HG02885 (cell line): ENCODE data around the gene POLR1A.

Experiments used
- ATAC-seq: cut with Tn5 transposase; IDR thresholded peaks from one replicate; pipeline ENCODE4 v1.9.1; 2021; ENCODE audit warnings: mild to moderate bottlenecking; ENCODE audit not compliant: unreplicated experiment, poor library complexity

The POLR1A gene

DNA sequence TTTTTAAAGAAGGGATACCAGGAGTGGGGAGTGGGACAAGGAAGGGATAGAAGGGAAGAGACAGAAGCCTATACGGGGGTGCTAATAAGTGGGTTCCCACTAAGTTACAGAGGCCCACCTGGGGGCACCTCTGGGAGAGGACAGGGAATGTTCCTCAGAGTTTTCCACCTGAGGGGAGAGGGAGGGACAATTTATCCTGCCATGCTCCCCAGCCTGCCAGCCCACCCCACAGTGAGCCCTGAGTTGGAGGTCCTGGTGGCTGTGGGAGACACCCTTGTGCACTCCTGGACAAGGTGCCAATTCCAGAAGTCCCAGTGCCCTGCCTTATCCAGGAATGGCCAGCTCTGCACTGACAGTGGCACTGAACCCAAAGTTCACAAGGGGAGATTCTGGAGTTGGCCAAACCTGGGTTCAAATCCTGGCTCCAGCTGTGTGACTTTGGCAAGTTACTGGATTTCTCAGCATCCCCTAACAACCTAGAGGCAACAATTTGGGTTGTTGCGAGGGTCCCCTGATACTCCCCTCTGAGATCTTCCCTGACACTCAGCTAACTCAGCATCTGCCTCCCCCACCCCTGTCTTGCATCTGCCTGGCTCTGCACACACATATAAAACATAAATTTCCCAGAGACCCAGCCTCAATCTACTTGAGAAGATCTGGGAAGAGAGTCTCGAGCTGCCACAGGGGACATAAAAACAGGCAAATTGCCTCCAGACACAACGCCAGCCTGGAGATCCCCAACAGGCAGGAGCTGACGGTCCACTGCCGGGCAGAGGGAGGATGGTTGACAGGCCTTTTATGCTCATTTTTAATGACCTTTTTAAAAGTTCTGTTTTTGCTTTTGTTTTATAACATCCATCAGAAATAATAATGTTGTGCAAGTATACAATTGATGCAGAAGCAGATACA, 118.2 kb downstream of the POLR1A start:
- no peak for ATAC-seq

GRCh38 chr2:85986121-85986520, 119.6 kb downstream of the POLR1A start:
- ATAC-seq, result no peak

GRCh38 chr2:85984788-85985187, 120.9 kb downstream of the POLR1A start:
- no peak for ATAC-seq

GRCh38 chr2:85983766-85984165, 121.9 kb downstream of the POLR1A start:
- ATAC-seq, result no peak

DNA sequence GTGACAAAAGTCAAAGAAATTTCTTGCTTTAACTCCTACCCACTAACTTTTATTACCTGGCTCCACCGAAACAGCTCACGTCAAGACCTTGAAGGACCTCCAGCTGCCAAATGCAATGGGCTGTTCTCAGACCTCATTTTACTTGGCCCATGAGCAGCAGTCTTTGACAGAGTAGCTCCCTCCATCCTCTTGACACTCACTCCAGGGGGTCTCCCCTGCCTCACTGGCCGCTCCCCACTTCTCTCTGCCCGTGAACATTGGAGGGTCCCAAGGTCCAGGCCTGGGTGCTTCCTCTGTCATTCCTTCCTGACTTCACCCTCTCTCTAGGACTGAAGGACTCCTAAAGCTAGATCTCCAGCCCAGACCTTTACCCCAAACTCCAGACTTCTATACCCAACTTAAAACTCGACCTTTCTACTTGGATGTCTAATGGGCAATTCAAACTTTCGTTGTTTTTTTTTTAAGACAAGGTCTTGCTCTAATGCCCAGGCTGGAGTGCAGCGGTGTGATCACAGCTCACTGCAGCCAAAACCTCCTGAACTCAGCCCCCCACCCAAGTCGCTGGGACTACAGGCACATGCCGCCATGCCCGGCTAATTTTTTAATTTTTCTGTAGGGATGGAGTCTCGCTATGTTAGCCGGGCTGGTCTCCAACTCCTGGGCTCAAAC, 124.0 kb downstream of the POLR1A start:
- no peak for ATAC-seq

GRCh38 chr2:85978883-85979780, 126.6 kb downstream of the POLR1A start:
- ATAC-seq, result no peak

DNA sequence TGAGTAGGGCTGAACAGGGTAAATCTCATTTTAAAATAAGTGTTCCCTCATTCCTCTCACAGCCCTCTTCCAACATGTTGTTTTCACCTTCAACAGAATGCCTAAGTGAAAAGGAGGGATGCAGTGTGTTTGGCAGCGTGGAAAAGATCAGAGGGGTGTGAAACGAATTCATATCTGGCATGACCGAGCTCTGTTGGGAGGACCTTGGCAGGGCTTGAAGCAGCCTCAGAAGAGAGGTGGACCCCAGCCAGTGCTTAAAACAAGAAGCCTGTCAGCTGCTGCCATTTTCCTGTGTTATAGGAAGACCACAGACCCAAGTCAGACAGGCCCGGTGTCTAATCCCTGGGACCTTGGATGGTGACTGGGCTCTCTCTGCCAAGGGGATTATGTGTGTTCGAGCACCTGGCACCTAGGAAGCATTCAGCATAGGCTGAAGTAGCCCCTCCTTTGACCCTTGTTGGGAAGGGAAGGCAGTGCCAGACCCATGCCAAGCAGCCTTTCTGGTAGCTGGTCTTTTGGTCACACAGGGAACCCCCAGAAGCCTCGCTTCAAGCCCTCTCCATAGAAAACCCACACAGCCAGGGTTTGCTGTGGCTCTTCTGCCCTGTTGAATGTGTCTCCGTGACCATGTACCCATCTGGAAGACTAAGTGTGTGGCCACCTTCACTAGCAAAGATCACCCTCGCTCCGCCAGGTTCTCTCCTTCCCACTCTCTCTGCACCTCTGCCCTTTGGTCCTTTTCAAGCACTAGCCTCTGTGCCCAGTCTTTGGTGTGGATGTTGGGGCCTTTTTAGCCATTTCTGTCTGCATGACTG, 129.4 kb downstream of the POLR1A start:
- ATAC-seq, result no peak

DNA sequence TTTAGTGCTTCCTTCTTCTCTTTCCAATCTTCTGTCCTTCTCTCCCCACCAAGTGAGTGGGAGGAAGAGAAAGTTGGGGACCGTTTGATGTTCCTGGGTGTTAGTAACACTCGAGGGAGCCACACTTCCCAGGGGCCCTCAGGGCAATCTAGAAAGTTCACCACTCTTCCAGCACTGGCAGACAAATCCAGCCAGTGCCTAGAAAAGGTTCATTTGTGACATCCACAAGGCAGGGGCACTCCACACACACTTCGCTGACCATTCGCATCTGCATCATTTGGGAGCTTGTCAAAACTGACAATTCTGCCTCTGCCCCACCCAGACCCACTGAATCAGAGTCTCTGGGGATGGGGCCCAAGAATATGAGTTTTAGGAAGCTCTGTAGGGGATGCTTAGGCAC, 130.1 kb downstream of the POLR1A start:
- ATAC-seq, result no peak

- no peak for ATAC-seq
Observed at GRCh38 chr2:85974390-85974789, 131.3 kb downstream of the POLR1A start.

DNA sequence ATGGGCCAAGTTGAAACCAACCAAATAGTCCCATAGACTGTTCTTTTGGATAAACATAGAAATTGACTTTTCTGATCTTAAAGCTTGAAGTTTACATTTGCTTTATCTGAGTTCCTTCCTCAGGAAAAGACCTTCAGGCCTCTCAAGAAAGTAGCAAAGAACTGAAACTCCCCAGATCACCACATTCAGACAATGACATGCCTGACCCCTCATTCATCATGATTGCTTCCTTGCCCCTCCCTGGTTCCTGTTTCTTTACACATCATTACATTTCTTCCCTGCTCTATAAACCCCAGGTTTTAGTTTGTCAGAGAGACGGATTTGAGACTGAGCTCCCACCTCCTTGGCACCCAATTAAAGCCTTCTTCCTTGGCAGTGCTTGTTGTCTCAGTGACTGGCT, 133.3 kb downstream of the POLR1A start:
- ATAC-seq, result no peak

- no peak for ATAC-seq
Observed at GRCh38 chr2:85971366-85971765, 134.3 kb downstream of the POLR1A start.
